AG10803 (cell line): Measurements from ENCODE around the gene AOX1.
"Not testable (repeated sequence)": the region's sequence is repeated elsewhere in the genome, so short reads cannot be mapped to it uniquely, and the experiment has no call there.

ENCODE experiments used
- DNase-seq: peaks from one replicate; pipeline ENCODE4 v3.0.0; 2010; ENCODE audit warnings: low read depth
- H3K4me3 ChIP-seq: 2 replicates; pipeline ENCODE4 v1.5.1; 2011; ENCODE audit warnings: mild to moderate bottlenecking, low read length, control low read depth
- CTCF ChIP-seq: conservative IDR thresholded peaks from 2 replicates; pipeline ENCODE4 v1.5.1; 2011; ENCODE audit warnings: mild to moderate bottlenecking, low read length, control low read depth, inconsistent platforms

The AOX1 gene

DNA sequence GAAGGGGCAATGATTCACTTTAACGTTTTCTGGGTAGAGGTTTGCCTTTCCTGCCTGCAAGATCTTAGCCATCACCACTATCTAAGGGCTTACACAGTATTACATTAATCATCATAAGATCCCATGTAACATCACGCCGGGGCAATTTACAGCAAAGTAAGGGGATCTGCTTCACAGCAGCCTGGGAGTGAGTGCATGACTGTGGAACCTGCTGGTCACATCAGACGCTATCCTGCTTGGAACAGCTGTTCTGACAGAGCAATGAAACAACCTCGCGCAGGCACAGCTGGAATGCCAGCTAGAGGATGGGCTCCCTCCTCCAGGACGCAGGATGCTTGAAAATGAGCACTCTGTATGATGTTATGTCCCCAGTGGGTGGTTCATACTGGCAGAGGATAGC is 89.0 kb downstream of the AOX1 start:
- DNase-seq = no peak
- H3K4me3 ChIP-seq = no peak overlapping the region
- TF ChIP-seq CTCF = no peak

- no peak for DNase-seq
- no peak for TF ChIP-seq CTCF
- no peak overlapping the region for H3K4me3 ChIP-seq
Observed at GRCh38 chr2:200677171-200677570, 91.4 kb downstream of the AOX1 start.

GRCh38 chr2:200677721-200678532 is 92.1 kb downstream of the AOX1 start:
- DNase-seq = peak; percentile 86
- no peak overlapping the region for H3K4me3 ChIP-seq
- TF ChIP-seq CTCF = peak; percentile 43

DNA sequence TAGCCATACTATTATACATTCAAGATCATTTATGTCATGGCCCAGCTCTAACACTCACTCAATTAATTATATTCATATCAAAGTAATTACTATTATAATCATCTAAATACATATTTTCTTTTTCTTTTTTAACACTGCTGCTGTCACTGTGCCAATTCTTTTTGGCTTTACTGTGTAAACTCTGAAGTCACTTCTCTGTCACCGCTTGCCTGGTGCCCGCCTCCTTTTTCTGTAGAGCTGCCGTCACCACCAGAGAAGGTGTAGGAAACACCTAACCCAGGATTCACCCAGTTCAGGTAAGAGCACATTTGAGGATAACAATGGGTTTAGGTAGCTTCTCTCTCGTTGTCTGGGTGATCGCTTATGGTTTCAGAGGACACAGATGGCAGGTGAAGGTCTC is 93.3 kb downstream of the AOX1 start:
- TF ChIP-seq CTCF = no peak
- no peak for DNase-seq

GRCh38 chr2:200679535-200679934 is 93.7 kb downstream of the AOX1 start:
- no peak for DNase-seq

More for the DNA sequence above, 93.3 kb downstream of the AOX1 start:
- H3K4me3 ChIP-seq = no peak overlapping the region

GRCh38 chr2:200681697-200682096 is 95.9 kb downstream of the AOX1 start:
- no peak for TF ChIP-seq CTCF
- DNase-seq = peak; percentile 67
- no peak overlapping the region for H3K4me3 ChIP-seq

More at GRCh38 chr2:200679535-200679934, 93.7 kb downstream of the AOX1 start:
- TF ChIP-seq CTCF = no peak
- no peak overlapping the region for H3K4me3 ChIP-seq

DNA sequence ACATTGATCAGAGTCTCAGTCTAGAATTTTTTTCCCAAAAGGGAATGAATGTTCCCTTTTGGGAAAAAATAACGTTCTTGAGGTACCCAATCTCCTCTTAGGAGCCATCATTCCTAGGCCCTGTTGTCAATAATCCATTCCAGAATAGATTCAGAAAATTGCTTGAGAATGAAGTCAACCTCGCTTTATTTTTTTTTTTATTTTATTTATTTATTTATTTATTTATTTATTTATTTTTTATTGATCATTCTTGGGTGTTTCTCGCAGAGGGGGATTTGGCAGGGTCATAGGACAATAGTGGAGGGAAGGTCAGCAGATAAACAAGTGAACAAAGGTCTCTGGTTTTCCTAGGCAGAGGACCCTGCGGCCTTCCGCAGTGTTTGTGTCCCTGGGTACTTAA is 96.6 kb downstream of the AOX1 start:
- not testable (repeated sequence) for DNase-seq, H3K4me3 ChIP-seq
